HG03432 (cell line): ENCODE data around the gene BATF.
A peak's percentile ranks its signal among the peaks of the same experiment; 100 is the strongest.

Experiments used
- ATAC-seq: cut with Tn5 transposase; IDR thresholded peaks from one replicate; pipeline ENCODE4 v1.9.1; 2021; ENCODE audit warnings: mild to moderate bottlenecking, moderate library complexity; ENCODE audit not compliant: unreplicated experiment

Gene BATF

GRCh38 chr14:75499084-75499875 is 23.0 kb upstream of the BATF start:
- peak; percentile 81 for ATAC-seq

- ATAC-seq, result no peak
Measured at GRCh38 chr14:75501080-75501479, 21.2 kb upstream of the BATF start.

- no peak for ATAC-seq
Measured at GRCh38 chr14:75504411-75504810, 17.9 kb upstream of the BATF start.

- ATAC-seq, result no peak
Measured at GRCh38 chr14:75506930-75507329, 15.3 kb upstream of the BATF start.

GRCh38 chr14:75510547-75510946 is 11.7 kb upstream of the BATF start:
- ATAC-seq, result no peak

GRCh38 chr14:75511201-75511600 is 11.1 kb upstream of the BATF start:
- no peak for ATAC-seq

GRCh38 chr14:75513911-75514672 is 8.2 kb upstream of the BATF start:
- peak; percentile 46 for ATAC-seq

GRCh38 chr14:75514673-75515628 is 7.3 kb upstream of the BATF start:
- peak; percentile 56 for ATAC-seq

GRCh38 chr14:75515629-75515996 is 6.7 kb upstream of the BATF start:
- peak; percentile 55 for ATAC-seq

GRCh38 chr14:75518625-75519024 is 3.6 kb upstream of the BATF start:
- ATAC-seq, result no peak

GRCh38 chr14:75519394-75519793 is 2.9 kb upstream of the BATF start:
- no peak for ATAC-seq

- no peak for ATAC-seq
Measured at GRCh38 chr14:75519826-75520728, 2.2 kb upstream of the BATF start.

GRCh38 chr14:75520852-75521251 is 1.4 kb upstream of the BATF start:
- no peak for ATAC-seq

GRCh38 chr14:75521415-75522199 is 662 bp upstream of the BATF start:
- ATAC-seq, result peak; percentile 30

GRCh38 chr14:75522983-75523318 is 682 bp downstream of the BATF start:
- ATAC-seq, result no peak

- ATAC-seq, result no peak
Measured at GRCh38 chr14:75523771-75524171, 1.5 kb downstream of the BATF start.

GRCh38 chr14:75525969-75526368 is 3.7 kb downstream of the BATF start:
- no peak for ATAC-seq

- no peak for ATAC-seq
Measured at GRCh38 chr14:75527449-75528163, 5.3 kb downstream of the BATF start.

- no peak for ATAC-seq
Measured at GRCh38 chr14:75531256-75531655, 9.0 kb downstream of the BATF start.
